Suprapubic skin (tissue), 4 donors: ENCODE results near the gene MAG. TPM values are rescaled to one million over a fixed set of nuclear protein-coding genes. Genes with fewer than 3 reads are reported as not detected.
A peak's percentile ranks its signal among the peaks of the same experiment; 100 is the strongest.

Experiments used
- DNase-seq, 2 donors: peaks; one replicate each; pipeline ENCODE4 v3.0.0-alpha.2; 2019; ENCODE audit warnings: low spot score in 2 of 2
- H3K27ac ChIP-seq: fragments of 200-600 bp; sonication (generic); one replicate; pipeline ENCODE4 v1.5.1; 2019
- H3K27me3 ChIP-seq: fragments of 200-600 bp; sonication (generic); one replicate; pipeline ENCODE4 v1.5.1; 2019
- H3K36me3 ChIP-seq: fragments of 200-600 bp; sonication (generic); one replicate; pipeline ENCODE4 v1.5.1; 2019
- H3K4me1 ChIP-seq: fragments of 200-600 bp; sonication (generic); one replicate; pipeline ENCODE4 v1.5.1; 2019
- H3K4me3 ChIP-seq: fragments of 200-600 bp; sonication (generic); one replicate; pipeline ENCODE4 v1.5.1; 2019; ENCODE audit warnings: mild to moderate bottlenecking
- H3K9me3 ChIP-seq: fragments of 200-600 bp; sonication (generic); one replicate; pipeline ENCODE4 v1.5.1; 2019
- EP300 ChIP-seq: sonication (generic); formaldehyde crosslinking; IDR thresholded peaks from one replicate; pipeline ENCODE4 v1.6.1; 2017; ENCODE audit warnings: antibody characterized with exemption
- POLR2A ChIP-seq, 2 donors: fragments of 450-650 bp; IDR thresholded peaks; one replicate each; pipeline ENCODE4 v1.6.1; 2017; ENCODE audit warnings: antibody characterized with exemption in 2 of 2, mild to moderate bottlenecking in 2 of 2, moderate library complexity in 2 of 2
- POLR2AphosphoS5 ChIP-seq, 3 donors: sonication (generic); formaldehyde crosslinking; IDR thresholded peaks; one replicate each; pipeline ENCODE4 v1.6.1; 2017; ENCODE audit warnings: antibody characterized with exemption in 3 of 3
- WGBS: methylation state at CpG from one replicate; pipeline ENCODE4 v1.1.5; 2018; 5-methylcytosine and 5-hydroxymethylcytosine counted together
- total RNA-seq, 4 donors: library from RNA; depleted of rRNA; stranded (reverse); fragments of >200 nt; gene quantifications; one replicate each; pipeline ENCODE4 v1.1.0, GENCODE V29; 2016
- TF ChIP-seq, protein P1 (sequence below), 2 donors: fragments of 200-600 bp in 1 of 2; fragments of 450-650 bp in 1 of 2; sonication (generic) in 1 of 2; IDR thresholded peaks; one replicate each; pipeline ENCODE4 v1.5.1; 2016 to 2019; ENCODE audit warnings: antibody characterized with exemption in 2 of 2, mild to moderate bottlenecking in 1 of 2, moderate library complexity in 1 of 2

Gene MAG
- total RNA-seq, 4 donors from 2014 or later, result not detected

- 83% methylated on average over 7 of the region's 7 CpGs for WGBS
- TF ChIP-seq, protein P1, sequence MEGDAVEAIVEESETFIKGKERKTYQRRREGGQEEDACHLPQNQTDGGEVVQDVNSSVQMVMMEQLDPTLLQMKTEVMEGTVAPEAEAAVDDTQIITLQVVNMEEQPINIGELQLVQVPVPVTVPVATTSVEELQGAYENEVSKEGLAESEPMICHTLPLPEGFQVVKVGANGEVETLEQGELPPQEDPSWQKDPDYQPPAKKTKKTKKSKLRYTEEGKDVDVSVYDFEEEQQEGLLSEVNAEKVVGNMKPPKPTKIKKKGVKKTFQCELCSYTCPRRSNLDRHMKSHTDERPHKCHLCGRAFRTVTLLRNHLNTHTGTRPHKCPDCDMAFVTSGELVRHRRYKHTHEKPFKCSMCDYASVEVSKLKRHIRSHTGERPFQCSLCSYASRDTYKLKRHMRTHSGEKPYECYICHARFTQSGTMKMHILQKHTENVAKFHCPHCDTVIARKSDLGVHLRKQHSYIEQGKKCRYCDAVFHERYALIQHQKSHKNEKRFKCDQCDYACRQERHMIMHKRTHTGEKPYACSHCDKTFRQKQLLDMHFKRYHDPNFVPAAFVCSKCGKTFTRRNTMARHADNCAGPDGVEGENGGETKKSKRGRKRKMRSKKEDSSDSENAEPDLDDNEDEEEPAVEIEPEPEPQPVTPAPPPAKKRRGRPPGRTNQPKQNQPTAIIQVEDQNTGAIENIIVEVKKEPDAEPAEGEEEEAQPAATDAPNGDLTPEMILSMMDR (IDR thresholded peaks at IDR 0.05), result no peak
- TF ChIP-seq EP300 (no peak), POLR2A (IDR thresholded peaks at IDR 0.05) (no peak), POLR2AphosphoS5 (IDR thresholded peaks at IDR 0.05) (no peak)
- no peak overlapping the region for H3K27ac ChIP-seq
- no peaks in the 10 kb centered on the region for H3K36me3 ChIP-seq
- H3K27me3 ChIP-seq, result peaks cover 76% of the 10 kb centered on the region
- H3K4me1 ChIP-seq, result peaks cover 7% of the 10 kb centered on the region
- H3K4me3 ChIP-seq, result no peak overlapping the region
- no peaks in the 10 kb centered on the region for H3K9me3 ChIP-seq
- DNase-seq, result no peak
Measured at GRCh38 chr19:35296644-35297514, 4.9 kb downstream of the MAG start.

DNA sequence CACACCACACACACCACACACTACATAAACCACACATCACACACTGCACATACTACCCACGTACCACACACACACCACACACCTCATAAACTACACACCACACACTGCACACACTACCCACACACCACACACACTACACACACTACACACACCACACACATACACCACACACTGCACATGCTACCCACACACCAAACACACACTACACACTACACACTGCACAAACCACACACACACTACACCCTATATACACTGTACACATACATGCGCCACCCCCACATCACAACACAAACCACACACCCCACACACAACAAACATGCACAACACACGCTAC is 5.5 kb downstream of the MAG start:
- H3K27me3 ChIP-seq, result peaks cover 73% of the 10 kb centered on the region

GRCh38 chr19:35297922-35298321 is 6.0 kb downstream of the MAG start:
- Histone ChIP-seq H3K27ac (no peak overlapping the region), H3K27me3 (peaks cover 71% of the 10 kb centered on the region), H3K4me3 (no peak overlapping the region), H3K9me3 (no peaks in the 10 kb centered on the region), H3K4me1 (peaks cover 7% of the 10 kb centered on the region), H3K36me3 (no peaks in the 10 kb centered on the region)
- WGBS, result 90% methylated on average over 2 of the region's 2 CpGs
- no peak for DNase-seq
- no peak for TF ChIP-seq EP300

More for the DNA sequence above, 5.5 kb downstream of the MAG start:
- Histone ChIP-seq H3K36me3 (no peaks in the 10 kb centered on the region), H3K9me3 (no peaks in the 10 kb centered on the region), H3K4me3 (no peak overlapping the region), H3K4me1 (peaks cover 7% of the 10 kb centered on the region), H3K27ac (no peak overlapping the region)
- TF ChIP-seq POLR2AphosphoS5 (IDR thresholded peaks at IDR 0.05) (no peak), POLR2A (IDR thresholded peaks at IDR 0.05) (no peak), EP300 (no peak)
- TF ChIP-seq, protein P1 (IDR thresholded peaks at IDR 0.05), result no peak
- no peak for DNase-seq
- 98% methylated on average over 3 of the region's 3 CpGs for WGBS

- peaks cover 3% of the 10 kb centered on the region for H3K4me1 ChIP-seq
- 92% methylated on average over 5 of the region's 5 CpGs for WGBS
- TF ChIP-seq, protein P1 (IDR thresholded peaks at IDR 0.05), result no peak
- TF ChIP-seq EP300, result no peak
- no peak for TF ChIP-seq POLR2AphosphoS5 (IDR thresholded peaks at IDR 0.05)
- TF ChIP-seq POLR2A (IDR thresholded peaks at IDR 0.05), result no peak
- DNase-seq, result no peak
- no peaks in the 10 kb centered on the region for H3K9me3 ChIP-seq
- H3K4me3 ChIP-seq, result no peak overlapping the region
- peaks cover 65% of the 10 kb centered on the region for H3K27me3 ChIP-seq
- no peaks in the 10 kb centered on the region for H3K36me3 ChIP-seq
- no peak overlapping the region for H3K27ac ChIP-seq
Measured at GRCh38 chr19:35298561-35298972, 6.6 kb downstream of the MAG start.

DNA sequence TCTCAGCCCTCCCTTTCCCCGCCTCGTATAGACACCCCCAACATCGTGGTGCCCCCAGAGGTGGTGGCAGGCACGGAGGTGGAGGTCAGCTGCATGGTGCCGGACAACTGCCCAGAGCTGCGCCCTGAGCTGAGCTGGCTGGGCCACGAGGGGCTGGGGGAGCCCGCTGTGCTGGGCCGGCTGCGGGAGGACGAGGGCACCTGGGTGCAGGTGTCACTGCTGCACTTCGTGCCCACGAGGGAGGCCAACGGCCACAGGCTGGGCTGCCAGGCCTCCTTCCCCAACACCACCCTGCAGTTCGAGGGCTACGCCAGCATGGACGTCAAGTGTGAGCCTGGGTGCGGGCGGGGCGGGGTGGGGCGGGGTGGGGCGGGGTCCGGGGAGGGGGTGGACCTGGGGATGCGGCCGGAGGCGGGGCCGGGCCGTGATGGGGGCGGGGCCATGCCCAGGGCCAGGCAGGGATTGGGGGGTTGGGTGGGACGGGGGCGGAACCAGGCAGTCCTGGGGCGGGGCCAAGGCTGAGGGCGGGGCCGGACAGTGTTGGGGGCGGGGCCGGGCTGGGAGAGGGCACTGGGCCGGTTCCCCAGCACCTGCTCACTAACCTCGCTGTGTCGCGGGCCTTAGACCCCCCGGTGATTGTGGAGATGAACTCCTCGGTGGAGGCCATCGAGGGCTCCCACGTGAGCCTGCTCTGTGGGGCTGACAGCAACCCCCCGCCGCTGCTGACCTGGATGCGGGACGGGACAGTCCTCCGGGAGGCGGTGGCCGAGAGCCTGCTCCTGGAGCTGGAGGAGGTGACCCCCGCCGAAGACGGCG is 7.8 kb downstream of the MAG start:
- Histone ChIP-seq H3K9me3 (no peaks in the 10 kb centered on the region), H3K27ac (no peak overlapping the region), H3K36me3 (no peaks in the 10 kb centered on the region), H3K4me1 (no peaks in the 10 kb centered on the region), H3K4me3 (no peak overlapping the region), H3K27me3 (peaks cover 55% of the 10 kb centered on the region)
- no peak for TF ChIP-seq EP300
- TF ChIP-seq, protein P1 (IDR thresholded peaks at IDR 0.05), result no peak
- TF ChIP-seq POLR2A (IDR thresholded peaks at IDR 0.05), result no peak
- no peak for TF ChIP-seq POLR2AphosphoS5 (IDR thresholded peaks at IDR 0.05)
- DNase-seq, result peak in 1 of 2 donors; percentile 53
- WGBS, result 39% methylated on average over 10 of the region's 55 CpGs
